ENCODE measurements around the gene ACAD10.

DNA sequence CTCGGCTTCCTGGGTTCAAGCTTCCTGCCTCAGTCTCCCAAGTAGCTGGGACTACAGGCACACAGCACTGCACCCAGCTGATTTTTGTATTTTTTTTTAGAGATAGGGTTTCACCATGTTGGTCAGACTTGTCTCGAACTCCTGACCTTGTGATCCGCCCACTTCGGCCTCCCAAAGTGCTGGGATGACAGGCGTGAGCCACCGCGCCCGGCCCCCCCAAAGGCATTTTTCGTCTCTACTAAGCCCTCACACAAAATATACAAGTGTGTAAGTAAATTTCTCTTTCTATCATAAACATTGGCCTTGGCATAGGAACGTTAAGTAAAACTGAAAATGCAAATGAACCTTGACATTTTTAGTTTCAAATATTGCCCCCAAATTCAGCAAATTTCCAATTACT, 2.1 kb downstream of the ACAD10 start:
- TF ChIP-seq CEBPB (IDR thresholded peaks at IDR 0.05; ENCODE audit: low read depth) (no peak), CTCF (IDR thresholded peaks at IDR 0.05 in 2 of 3, conservative IDR thresholded peaks at IDR 0.05 in 1 of 3; ENCODE audit: borderline replicate concordance in 1 of 3, insufficient read depth in 1 of 3, low read depth in 2 of 3, low read length in 2 of 3) (no peak), ZFX (IDR thresholded peaks at IDR 0.05) (no peak), POLR2A (IDR thresholded peaks at IDR 0.05; ENCODE audit: borderline replicate concordance, extremely low read depth, insufficient read depth, insufficient read length) (no peak), TCF7L2 (IDR thresholded peaks at IDR 0.05; ENCODE audit: borderline replicate concordance, extremely low read depth, insufficient read depth, insufficient read length) (no peak), MAX (IDR thresholded peaks at IDR 0.05) (no peak), SIN3A (IDR thresholded peaks at IDR 0.05; ENCODE audit: low read depth) (no peak), POLR2AphosphoS5 (IDR thresholded peaks at IDR 0.05; ENCODE audit: low read depth, low read length) (no peak), EZH2phosphoT487 (IDR thresholded peaks at IDR 0.05; ENCODE audit: borderline replicate concordance) (no peak)
- TF ChIP-seq, protein P1, sequence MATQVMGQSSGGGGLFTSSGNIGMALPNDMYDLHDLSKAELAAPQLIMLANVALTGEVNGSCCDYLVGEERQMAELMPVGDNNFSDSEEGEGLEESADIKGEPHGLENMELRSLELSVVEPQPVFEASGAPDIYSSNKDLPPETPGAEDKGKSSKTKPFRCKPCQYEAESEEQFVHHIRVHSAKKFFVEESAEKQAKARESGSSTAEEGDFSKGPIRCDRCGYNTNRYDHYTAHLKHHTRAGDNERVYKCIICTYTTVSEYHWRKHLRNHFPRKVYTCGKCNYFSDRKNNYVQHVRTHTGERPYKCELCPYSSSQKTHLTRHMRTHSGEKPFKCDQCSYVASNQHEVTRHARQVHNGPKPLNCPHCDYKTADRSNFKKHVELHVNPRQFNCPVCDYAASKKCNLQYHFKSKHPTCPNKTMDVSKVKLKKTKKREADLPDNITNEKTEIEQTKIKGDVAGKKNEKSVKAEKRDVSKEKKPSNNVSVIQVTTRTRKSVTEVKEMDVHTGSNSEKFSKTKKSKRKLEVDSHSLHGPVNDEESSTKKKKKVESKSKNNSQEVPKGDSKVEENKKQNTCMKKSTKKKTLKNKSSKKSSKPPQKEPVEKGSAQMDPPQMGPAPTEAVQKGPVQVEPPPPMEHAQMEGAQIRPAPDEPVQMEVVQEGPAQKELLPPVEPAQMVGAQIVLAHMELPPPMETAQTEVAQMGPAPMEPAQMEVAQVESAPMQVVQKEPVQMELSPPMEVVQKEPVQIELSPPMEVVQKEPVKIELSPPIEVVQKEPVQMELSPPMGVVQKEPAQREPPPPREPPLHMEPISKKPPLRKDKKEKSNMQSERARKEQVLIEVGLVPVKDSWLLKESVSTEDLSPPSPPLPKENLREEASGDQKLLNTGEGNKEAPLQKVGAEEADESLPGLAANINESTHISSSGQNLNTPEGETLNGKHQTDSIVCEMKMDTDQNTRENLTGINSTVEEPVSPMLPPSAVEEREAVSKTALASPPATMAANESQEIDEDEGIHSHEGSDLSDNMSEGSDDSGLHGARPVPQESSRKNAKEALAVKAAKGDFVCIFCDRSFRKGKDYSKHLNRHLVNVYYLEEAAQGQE (IDR thresholded peaks at IDR 0.05; ENCODE audit: low read depth): no peak

Measured in HCT116 (cell line).